ENCODE results near the gene ACTG1. TPM values are rescaled to one million over a fixed set of nuclear protein-coding genes. Genes with fewer than 3 reads are reported as not detected.

The ACTG1 gene
- total and polyA plus RNA-seq, 9 of the 15 experiments (the other 6 are each of a cell fraction or from before 2014, with no cell fraction given) = 224 to 1,775 (median 568) TPM

DNA sequence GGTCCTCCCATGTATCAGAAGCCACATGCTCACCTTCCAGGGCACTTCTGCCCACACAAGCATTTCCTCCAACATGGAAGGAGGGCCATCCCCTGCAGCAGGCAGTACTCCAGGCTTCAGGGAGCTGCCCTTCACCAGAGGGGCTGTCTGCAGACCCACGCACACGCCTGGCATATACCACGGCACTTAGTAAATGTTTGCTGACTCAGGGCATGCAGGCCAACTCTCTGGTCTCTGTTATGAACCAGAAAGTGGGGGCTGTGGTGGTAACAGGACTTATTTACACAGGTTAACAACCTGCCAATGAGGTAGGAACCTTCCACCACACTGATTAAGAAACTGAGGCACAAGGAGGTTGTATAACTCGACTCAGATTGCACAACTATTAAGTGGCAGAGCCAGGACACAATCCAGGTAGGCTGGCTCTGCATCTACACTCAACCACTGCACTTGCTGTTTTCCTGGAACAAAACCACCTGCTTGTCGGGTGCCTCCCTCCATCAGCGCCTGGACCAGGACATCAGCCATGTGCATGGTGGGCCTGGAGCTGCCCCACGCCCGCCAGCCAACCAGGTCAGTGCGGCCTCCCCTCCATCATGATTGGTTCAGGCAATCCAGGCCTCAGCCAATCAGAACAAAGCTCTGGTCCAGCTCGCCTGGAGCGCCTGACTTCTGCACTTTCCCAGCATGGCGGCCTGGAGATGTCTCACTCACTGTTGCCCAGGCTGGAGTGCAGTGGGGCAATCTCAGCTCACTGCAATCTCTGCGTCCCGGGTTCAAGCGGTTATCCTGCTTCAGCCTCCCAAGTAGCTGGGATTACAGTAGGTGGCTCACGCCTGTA lies 19.2 kb downstream of the ACTG1 start (continued):
- TF ChIP-seq, protein P1, sequence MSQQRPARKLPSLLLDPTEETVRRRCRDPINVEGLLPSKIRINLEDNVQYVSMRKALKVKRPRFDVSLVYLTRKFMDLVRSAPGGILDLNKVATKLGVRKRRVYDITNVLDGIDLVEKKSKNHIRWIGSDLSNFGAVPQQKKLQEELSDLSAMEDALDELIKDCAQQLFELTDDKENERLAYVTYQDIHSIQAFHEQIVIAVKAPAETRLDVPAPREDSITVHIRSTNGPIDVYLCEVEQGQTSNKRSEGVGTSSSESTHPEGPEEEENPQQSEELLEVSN (IDR thresholded peaks at IDR 0.05; ENCODE audit: borderline replicate concordance in 1 of 2, extremely low read depth in 1 of 2, insufficient read depth in 1 of 2, insufficient read length in 1 of 2, low read depth in 1 of 2, low read length in 1 of 2, poor library complexity in 1 of 2, severe bottlenecking in 1 of 2) = peak in 1 of 2 experiments; percentile 39
- TF ChIP-seq ZNF707 (CRISPR knock-in tag; conservative IDR thresholded peaks at IDR 0.05) (no peak), SLC30A9 (CRISPR knock-in tag; IDR thresholded peaks at IDR 0.05) (no peak), RCOR1 (IDR thresholded peaks at IDR 0.05; ENCODE audit: borderline replicate concordance in 1 of 2, low read depth in 2 of 2, low read length in 2 of 2) (peak in 1 of 2 experiments; percentile 3; a peak in 1 of 4 replicates), XRCC3 (IDR thresholded peaks at IDR 0.05) (no peak), KDM1A (IDR thresholded peaks at IDR 0.05) (peak; percentile 62 to 65), C11orf30 (IDR thresholded peaks at IDR 0.05; ENCODE audit: low read depth) (peak; percentile 46; the same call in 1 of the 2 replicates), RBFOX2 (IDR thresholded peaks at IDR 0.05; ENCODE audit: low read depth, low read length) (peak; percentile 48), TBL1XR1 (IDR thresholded peaks at IDR 0.05; ENCODE audit: low read length in 2 of 2) (no peak), KLF6 (CRISPR knock-in tag; IDR thresholded peaks at IDR 0.05; ENCODE audit: borderline replicate concordance) (no peak), HDAC2 (IDR thresholded peaks at IDR 0.05) (peak; percentile 56; the same call in 1 of the 2 replicates), HDAC8 (tag; IDR thresholded peaks at IDR 0.05) (no peak)
- TF ChIP-seq, protein P2, sequence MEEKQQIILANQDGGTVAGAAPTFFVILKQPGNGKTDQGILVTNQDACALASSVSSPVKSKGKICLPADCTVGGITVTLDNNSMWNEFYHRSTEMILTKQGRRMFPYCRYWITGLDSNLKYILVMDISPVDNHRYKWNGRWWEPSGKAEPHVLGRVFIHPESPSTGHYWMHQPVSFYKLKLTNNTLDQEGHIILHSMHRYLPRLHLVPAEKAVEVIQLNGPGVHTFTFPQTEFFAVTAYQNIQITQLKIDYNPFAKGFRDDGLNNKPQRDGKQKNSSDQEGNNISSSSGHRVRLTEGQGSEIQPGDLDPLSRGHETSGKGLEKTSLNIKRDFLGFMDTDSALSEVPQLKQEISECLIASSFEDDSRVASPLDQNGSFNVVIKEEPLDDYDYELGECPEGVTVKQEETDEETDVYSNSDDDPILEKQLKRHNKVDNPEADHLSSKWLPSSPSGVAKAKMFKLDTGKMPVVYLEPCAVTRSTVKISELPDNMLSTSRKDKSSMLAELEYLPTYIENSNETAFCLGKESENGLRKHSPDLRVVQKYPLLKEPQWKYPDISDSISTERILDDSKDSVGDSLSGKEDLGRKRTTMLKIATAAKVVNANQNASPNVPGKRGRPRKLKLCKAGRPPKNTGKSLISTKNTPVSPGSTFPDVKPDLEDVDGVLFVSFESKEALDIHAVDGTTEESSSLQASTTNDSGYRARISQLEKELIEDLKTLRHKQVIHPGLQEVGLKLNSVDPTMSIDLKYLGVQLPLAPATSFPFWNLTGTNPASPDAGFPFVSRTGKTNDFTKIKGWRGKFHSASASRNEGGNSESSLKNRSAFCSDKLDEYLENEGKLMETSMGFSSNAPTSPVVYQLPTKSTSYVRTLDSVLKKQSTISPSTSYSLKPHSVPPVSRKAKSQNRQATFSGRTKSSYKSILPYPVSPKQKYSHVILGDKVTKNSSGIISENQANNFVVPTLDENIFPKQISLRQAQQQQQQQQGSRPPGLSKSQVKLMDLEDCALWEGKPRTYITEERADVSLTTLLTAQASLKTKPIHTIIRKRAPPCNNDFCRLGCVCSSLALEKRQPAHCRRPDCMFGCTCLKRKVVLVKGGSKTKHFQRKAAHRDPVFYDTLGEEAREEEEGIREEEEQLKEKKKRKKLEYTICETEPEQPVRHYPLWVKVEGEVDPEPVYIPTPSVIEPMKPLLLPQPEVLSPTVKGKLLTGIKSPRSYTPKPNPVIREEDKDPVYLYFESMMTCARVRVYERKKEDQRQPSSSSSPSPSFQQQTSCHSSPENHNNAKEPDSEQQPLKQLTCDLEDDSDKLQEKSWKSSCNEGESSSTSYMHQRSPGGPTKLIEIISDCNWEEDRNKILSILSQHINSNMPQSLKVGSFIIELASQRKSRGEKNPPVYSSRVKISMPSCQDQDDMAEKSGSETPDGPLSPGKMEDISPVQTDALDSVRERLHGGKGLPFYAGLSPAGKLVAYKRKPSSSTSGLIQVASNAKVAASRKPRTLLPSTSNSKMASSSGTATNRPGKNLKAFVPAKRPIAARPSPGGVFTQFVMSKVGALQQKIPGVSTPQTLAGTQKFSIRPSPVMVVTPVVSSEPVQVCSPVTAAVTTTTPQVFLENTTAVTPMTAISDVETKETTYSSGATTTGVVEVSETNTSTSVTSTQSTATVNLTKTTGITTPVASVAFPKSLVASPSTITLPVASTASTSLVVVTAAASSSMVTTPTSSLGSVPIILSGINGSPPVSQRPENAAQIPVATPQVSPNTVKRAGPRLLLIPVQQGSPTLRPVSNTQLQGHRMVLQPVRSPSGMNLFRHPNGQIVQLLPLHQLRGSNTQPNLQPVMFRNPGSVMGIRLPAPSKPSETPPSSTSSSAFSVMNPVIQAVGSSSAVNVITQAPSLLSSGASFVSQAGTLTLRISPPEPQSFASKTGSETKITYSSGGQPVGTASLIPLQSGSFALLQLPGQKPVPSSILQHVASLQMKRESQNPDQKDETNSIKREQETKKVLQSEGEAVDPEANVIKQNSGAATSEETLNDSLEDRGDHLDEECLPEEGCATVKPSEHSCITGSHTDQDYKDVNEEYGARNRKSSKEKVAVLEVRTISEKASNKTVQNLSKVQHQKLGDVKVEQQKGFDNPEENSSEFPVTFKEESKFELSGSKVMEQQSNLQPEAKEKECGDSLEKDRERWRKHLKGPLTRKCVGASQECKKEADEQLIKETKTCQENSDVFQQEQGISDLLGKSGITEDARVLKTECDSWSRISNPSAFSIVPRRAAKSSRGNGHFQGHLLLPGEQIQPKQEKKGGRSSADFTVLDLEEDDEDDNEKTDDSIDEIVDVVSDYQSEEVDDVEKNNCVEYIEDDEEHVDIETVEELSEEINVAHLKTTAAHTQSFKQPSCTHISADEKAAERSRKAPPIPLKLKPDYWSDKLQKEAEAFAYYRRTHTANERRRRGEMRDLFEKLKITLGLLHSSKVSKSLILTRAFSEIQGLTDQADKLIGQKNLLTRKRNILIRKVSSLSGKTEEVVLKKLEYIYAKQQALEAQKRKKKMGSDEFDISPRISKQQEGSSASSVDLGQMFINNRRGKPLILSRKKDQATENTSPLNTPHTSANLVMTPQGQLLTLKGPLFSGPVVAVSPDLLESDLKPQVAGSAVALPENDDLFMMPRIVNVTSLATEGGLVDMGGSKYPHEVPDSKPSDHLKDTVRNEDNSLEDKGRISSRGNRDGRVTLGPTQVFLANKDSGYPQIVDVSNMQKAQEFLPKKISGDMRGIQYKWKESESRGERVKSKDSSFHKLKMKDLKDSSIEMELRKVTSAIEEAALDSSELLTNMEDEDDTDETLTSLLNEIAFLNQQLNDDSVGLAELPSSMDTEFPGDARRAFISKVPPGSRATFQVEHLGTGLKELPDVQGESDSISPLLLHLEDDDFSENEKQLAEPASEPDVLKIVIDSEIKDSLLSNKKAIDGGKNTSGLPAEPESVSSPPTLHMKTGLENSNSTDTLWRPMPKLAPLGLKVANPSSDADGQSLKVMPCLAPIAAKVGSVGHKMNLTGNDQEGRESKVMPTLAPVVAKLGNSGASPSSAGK (IDR thresholded peaks at IDR 0.05) = peak; percentile 92
- TF ChIP-seq, protein P3, sequence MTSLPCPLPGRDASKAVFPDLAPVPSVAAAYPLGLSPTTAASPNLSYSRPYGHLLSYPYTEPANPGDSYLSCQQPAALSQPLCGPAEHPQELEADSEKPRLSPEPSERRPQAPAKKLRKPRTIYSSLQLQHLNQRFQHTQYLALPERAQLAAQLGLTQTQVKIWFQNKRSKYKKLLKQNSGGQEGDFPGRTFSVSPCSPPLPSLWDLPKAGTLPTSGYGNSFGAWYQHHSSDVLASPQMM (CRISPR knock-in tag; IDR thresholded peaks at IDR 0.05) = no peak

Data from K562 (cell line).